Stomach smooth muscle (tissue), 2 donors: ENCODE data around the gene COQ8B.

Experiments
- H3K27ac ChIP-seq: one replicate; pipeline ENCODE4 v1.7.0; 2013; ENCODE audit warnings: mild to moderate bottlenecking, low read length, inconsistent platforms
- H3K27me3 ChIP-seq, 2 donors: one replicate each; pipeline ENCODE4 v1.7.0; 2013; ENCODE audit warnings: low read length in 2 of 2; ENCODE audit not compliant: insufficient read depth in 2 of 2, control insufficient read depth in 1 of 2
- H3K36me3 ChIP-seq, 2 donors: one replicate each; pipeline ENCODE4 v1.7.0; 2013; ENCODE audit warnings: low read length in 2 of 2; ENCODE audit not compliant: control insufficient read depth in 2 of 2, insufficient read depth in 2 of 2
- H3K4me1 ChIP-seq: one replicate; pipeline ENCODE4 v1.7.0; 2013; ENCODE audit warnings: low read length; ENCODE audit not compliant: control insufficient read depth, insufficient read depth
- H3K4me3 ChIP-seq, 2 donors: one replicate each; pipeline ENCODE4 v1.7.0; 2013; ENCODE audit warnings: low read length in 2 of 2
- H3K9ac ChIP-seq, 2 donors: one replicate each; pipeline ENCODE4 v1.7.0; 2013; ENCODE audit warnings: low read length in 2 of 2, mild to moderate bottlenecking in 1 of 2
- H3K9me3 ChIP-seq, 2 donors: one replicate each; pipeline ENCODE4 v1.7.0; 2013; ENCODE audit warnings: low read length in 2 of 2; ENCODE audit not compliant: control insufficient read depth in 2 of 2
- donor health status: healthy.
- donor health status: Pancreatic carcinoma.

The COQ8B gene

DNA sequence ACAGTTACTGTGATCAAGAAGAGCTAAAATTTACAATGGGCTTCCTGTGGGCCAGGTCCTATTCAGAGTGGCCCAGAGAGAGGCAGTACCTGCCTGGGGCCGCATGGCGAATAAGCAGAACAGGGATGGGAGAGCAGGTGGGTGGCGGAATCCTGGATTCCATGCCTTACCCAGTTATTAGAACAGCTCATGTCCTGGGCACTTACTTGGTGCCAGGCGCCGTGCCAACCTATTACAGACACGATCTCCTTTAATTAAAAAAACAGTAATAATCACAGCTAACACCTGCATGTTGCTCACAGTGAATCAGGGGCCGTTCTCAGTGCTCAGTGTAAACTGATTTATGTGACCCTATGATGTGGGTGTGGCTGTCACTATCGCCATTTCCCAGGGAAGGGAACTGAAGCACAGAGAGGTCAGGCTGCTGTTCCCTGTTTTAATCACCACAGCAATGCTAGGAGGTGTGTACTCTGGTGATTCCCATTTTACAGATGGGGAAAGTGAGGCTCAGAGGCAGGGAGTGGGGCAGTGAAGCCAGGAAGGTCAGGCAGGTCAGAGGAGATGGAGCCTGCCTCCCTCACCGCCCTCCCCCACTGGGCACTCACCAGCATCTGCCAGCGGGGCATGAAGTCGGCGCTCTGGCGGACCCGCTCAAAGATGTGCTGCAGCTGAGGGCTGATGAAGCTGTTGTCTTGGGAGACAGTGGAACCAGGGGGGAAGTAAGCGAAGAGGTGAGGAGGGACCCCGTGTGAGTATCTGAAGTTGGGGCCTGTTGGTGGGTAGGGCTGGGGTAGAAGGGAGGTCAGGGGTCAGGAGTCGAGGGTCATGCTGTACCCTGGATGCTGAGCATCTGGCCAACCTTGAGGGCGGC is 12.0 kb downstream of the COQ8B start:
- no peak overlapping the region for H3K4me3 ChIP-seq
- no peaks in the 10 kb centered on the region for H3K27me3 ChIP-seq
- H3K4me1 ChIP-seq = peaks cover 13% of the 10 kb centered on the region
- H3K36me3 ChIP-seq = peaks cover 26 to 33% of the 10 kb centered on the region in 2 donors
- no peak overlapping the region for H3K27ac ChIP-seq
- H3K9me3 ChIP-seq = no peaks in the 10 kb centered on the region
- no peak overlapping the region for H3K9ac ChIP-seq

DNA sequence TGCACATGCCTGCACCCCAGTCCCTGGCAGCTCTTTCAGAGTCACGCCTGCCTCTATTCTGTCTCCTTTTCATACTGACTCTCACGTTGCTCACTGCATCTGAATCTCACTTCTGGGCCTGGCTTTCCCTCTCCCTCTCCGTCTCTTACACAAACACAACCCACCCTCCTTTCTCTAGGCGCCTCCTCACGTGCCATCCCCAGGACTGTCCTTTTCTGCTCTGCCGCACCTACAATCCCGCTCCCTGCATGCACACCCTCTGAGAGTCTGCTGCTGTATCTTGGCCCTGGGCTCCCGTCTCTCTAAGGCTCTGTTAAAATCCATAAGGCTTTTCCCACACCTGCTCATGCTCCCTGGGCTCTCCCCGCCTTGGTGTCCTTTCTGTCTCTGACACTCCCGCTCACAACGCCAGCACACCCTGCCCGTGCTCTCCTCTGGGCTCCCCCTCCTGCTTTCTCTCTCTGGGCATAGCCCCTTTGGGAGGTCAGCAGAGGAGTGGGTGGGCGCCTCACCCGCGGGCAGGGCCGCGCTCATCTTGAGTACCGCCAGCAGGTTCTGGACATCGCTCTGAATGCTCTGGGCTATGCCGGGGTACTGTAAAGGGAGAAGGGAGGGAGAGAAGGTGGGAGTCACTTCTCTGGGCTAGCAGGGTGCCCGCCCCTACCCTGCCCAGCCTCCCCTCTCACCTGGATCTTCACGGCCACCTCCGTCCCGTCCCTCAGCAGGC is 13.5 kb downstream of the COQ8B start:
- Histone ChIP-seq H3K36me3 (peaks cover 25 to 34% of the 10 kb centered on the region in 2 donors), H3K9me3 (no peaks in the 10 kb centered on the region), H3K9ac (peak overlapping the region; percentile 29 to 43), H3K27me3 (no peaks in the 10 kb centered on the region), H3K4me1 (peaks cover 13% of the 10 kb centered on the region), H3K27ac (peak overlapping the region; percentile 70), H3K4me3 (peak overlapping the region in 1 of 2 donors; percentile 29)

DNA sequence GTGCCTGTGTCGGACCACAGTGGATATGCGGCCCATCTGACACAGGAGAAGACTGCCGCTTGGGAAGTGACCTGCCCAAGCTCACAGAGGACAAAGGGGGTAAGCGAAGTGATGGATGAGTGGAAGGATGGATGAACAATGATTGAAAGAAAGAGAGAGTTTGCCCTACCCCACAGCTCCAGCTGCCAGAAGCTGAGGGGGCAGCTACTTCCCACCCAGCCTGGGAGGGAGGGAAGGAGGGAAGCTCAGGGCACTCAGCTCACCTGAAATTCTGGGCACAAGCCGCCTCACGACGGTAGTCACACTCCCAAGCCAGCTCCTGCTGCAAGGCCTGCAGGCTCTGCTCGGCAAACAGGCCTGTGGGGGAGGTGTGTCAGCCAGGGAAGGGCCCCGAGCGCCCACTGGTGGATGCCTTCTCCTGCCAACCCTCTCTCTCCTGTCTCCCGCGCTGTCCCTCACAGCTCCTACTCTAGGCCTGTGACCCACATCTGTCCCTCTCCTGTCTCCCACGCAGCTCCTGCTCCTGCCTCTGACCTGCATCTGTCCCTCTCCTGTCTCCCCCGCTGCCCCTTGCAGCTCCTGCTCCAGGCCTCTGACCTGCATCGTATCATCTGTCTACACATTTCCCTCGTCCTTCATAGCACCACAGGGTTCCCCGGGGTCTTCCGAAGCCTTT is 14.2 kb downstream of the COQ8B start:
- Histone ChIP-seq H3K4me3 (peak overlapping the region in 1 of 2 donors; percentile 29), H3K9me3 (no peaks in the 10 kb centered on the region), H3K36me3 (peaks cover 21 to 31% of the 10 kb centered on the region in 2 donors), H3K9ac (peak overlapping the region; percentile 44 to 55), H3K4me1 (peaks cover 13% of the 10 kb centered on the region), H3K27me3 (no peaks in the 10 kb centered on the region), H3K27ac (peak overlapping the region; percentile 70)

DNA sequence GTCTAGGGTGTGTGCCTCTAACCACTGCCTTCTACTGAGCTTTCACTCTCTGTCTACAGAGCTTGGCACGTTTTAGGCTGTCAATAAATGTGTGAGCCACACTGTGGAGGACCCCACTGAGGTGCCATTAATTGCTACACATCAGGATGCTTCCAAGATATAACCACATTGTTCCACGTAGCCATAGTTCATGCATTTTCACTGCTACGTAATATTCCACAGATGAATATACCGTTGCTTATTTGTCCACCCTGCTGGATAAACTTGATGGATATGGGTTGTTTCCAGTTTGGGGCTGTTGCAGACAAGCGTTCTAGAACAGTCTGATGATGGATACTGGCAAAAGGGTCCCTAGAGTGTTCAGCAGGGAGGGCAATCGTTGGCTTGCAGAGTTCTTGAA is 14.9 kb downstream of the COQ8B start:
- Histone ChIP-seq H3K9ac (peak overlapping the region; percentile 44 to 55), H3K27ac (peak overlapping the region; percentile 70), H3K4me1 (peaks cover 13% of the 10 kb centered on the region)

DNA sequence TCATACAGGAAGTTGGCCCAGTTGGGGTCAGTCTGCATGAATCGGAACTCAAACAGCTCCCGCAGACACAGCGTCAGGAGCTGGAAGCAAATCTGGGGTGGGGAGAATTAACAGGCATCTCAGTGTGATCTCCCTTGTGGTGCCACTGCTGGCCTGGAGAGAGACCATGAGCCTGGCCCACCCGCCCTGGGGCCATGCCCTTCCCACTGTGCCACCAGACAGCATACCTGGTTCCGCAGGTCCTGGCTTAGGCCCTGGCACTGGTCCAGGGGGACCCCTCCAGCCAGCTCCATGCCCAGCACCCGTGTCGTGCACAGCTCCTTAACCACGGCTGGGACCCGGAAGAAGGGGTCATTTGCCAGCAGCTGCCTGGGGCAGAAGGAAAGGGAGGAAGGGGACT is 16.6 kb downstream of the COQ8B start:
- H3K9me3 ChIP-seq = no peaks in the 10 kb centered on the region
- H3K27ac ChIP-seq = no peak overlapping the region
- no peaks in the 10 kb centered on the region for H3K27me3 ChIP-seq
- H3K9ac ChIP-seq = no peak overlapping the region
- H3K4me1 ChIP-seq = peaks cover 13% of the 10 kb centered on the region
- no peak overlapping the region for H3K4me3 ChIP-seq
- H3K36me3 ChIP-seq = peaks cover 24 to 36% of the 10 kb centered on the region in 2 donors

More for the DNA sequence above, 14.9 kb downstream of the COQ8B start:
- Histone ChIP-seq H3K27me3 (no peaks in the 10 kb centered on the region), H3K9me3 (no peaks in the 10 kb centered on the region), H3K36me3 (peaks cover 21 to 31% of the 10 kb centered on the region in 2 donors), H3K4me3 (no peak overlapping the region)

DNA sequence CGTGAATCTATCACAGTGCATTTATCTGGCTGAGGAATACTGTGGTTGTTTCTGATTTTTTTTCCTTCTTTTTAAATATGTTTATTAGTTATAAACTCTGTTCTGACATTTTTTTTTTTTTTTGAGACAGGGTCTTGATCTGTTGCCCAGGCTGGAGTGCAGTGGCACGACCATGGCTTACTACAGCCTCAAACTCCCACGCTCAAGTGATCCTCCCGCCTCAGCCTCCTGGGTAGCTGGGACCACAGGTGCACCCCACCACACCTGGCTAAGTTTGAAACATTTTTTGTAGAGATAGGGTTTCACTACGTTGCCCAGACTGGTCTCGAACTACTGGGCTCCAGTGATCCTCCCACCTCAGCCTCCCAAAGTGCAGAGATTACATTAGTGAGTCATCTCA is 19.7 kb downstream of the COQ8B start:
- no peaks in the 10 kb centered on the region for H3K27me3 ChIP-seq
- H3K9ac ChIP-seq = no peak overlapping the region
- H3K27ac ChIP-seq = no peak overlapping the region
- no peaks in the 10 kb centered on the region for H3K9me3 ChIP-seq
- H3K4me3 ChIP-seq = no peak overlapping the region
- peaks cover 2% of the 10 kb centered on the region for H3K4me1 ChIP-seq
- H3K36me3 ChIP-seq = peaks cover 20 to 32% of the 10 kb centered on the region in 2 donors

DNA sequence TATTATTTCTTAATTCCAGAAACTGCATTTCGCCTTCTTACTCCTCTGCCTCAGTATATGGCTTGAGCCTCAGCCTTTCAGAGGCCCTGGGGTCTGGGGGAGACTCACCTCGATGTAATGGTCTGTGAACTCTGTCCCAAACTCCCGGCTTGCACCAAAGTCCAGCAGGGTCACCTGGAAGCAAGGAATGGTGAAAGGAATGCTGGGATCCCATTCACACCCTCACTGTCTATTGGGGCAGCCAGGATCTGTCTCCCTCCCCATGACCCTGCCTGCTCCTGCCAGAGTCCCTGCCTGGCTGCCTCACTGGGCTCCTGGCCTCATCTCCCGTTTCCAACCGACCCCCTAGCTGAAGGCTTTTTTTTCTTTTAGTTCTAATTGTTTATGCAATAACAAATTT is 20.8 kb downstream of the COQ8B start:
- H3K9me3 ChIP-seq = no peaks in the 10 kb centered on the region
- no peaks in the 10 kb centered on the region for H3K27me3 ChIP-seq
- no peak overlapping the region for H3K27ac ChIP-seq
- H3K4me1 ChIP-seq = peaks cover 7% of the 10 kb centered on the region
- H3K4me3 ChIP-seq = no peak overlapping the region
- peaks cover 15 to 25% of the 10 kb centered on the region in 2 donors for H3K36me3 ChIP-seq
- no peak overlapping the region for H3K9ac ChIP-seq

DNA sequence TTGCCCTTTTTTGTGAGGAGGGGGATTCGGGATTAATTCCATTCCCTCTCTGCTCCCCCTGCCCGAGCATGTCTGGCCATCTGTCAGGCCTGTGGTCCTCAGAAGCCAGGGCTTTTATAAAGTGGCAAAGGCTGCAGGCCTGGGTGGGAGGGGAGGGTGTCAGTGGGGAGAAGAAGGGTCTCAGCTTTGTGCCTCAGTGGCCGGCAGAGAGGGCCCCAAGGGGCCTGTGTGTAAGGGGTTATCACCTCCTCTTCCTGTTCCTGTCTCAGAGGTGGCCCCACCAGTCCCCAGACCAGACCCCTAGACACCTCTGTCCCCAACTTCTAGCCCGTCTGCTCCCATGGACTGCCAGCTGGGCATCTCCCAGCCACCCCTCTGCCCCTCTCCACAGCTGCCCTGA is 22.8 kb downstream of the COQ8B start:
- Histone ChIP-seq H3K36me3 (peaks cover 11 to 17% of the 10 kb centered on the region in 2 donors), H3K27ac (no peak overlapping the region), H3K9ac (no peak overlapping the region), H3K9me3 (no peaks in the 10 kb centered on the region), H3K4me3 (no peak overlapping the region), H3K27me3 (no peaks in the 10 kb centered on the region), H3K4me1 (peaks cover 21% of the 10 kb centered on the region)

DNA sequence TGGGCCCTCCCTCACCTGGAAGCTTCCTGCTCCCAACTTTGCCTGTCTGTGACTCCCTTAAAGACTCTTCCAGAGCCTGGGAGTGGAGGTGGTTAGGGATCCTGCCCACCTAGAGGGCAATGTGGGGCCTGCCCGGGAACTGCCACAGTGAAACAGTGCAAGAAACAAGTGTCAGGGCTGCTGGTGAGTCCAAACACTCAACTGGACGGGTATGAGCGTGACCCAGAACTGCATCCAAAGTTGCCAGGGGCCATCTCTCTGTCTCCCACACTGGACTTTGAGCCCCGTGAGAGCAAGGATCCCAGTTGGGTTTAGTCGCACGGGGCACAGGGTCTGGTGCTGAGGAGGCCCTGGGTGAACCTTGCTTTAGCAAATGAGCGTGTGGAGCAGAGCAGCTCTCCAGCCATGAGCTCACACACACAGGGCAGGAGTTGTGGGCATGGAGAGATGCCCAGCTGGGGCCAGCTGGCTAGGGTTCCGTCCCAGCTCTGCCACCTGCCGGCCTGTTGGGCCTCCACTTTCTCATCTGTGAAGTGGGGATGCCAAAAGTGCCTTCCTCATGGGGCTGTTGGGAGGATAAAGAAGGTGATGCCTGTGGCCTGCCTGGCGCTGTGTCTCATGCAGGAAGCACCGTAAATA is 23.4 kb downstream of the COQ8B start:
- H3K27ac ChIP-seq = no peak overlapping the region
- H3K4me1 ChIP-seq = peaks cover 27% of the 10 kb centered on the region
- no peak overlapping the region for H3K9ac ChIP-seq
- no peaks in the 10 kb centered on the region for H3K27me3 ChIP-seq
- H3K9me3 ChIP-seq = no peaks in the 10 kb centered on the region
- peaks cover 11 to 17% of the 10 kb centered on the region in 2 donors for H3K36me3 ChIP-seq
- H3K4me3 ChIP-seq = no peak overlapping the region

DNA sequence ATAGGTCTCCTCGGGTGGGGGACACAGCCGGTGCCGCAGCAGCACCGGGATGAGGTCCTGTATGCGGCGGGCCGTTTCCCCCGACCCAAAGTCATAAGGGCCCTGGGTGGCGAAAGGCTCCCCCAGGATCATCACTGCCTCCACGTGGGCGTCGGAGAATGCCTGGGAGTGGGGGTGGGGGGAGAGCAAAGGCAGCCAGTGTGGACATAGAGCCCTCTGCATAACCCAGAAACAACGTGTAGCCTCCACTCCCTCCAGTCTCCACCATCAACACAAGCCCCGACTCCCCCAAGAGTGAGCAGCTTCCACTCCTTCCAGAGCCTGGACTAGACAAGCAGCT is 24.5 kb downstream of the COQ8B start:
- H3K36me3 ChIP-seq = peaks cover 11 to 17% of the 10 kb centered on the region in 2 donors
- no peaks in the 10 kb centered on the region for H3K27me3 ChIP-seq
- no peak overlapping the region for H3K4me3 ChIP-seq
- peak overlapping the region; percentile 82 for H3K27ac ChIP-seq
- H3K4me1 ChIP-seq = peaks cover 36% of the 10 kb centered on the region
- no peaks in the 10 kb centered on the region for H3K9me3 ChIP-seq
- no peak overlapping the region for H3K9ac ChIP-seq
